Peyer's patch (tissue), 4 donors: ENCODE data around the gene GMPR2.

ENCODE experiments used
- CTCF ChIP-seq, 6 experiments: fragments of 450-650 bp in 4 of 6; fragments of 200-600 bp in 2 of 6; sonication (generic) in 1 of 6; IDR thresholded peaks; one replicate each; pipeline ENCODE4 v1.5.1; 2017 to 2019; ENCODE audit warnings: antibody characterized with exemption in 6 of 6, mild to moderate bottlenecking in 3 of 6, moderate library complexity in 1 of 6
- POLR2A ChIP-seq, 2 donors: fragments of 450-650 bp; IDR thresholded peaks; one replicate each; pipeline ENCODE4 v1.5.1; 2017; ENCODE audit warnings: antibody characterized with exemption in 2 of 2, mild to moderate bottlenecking in 2 of 2, moderate library complexity in 2 of 2

- TF ChIP-seq POLR2A (IDR thresholded peaks at IDR 0.05), result no peak
- no peak for TF ChIP-seq CTCF (IDR thresholded peaks at IDR 0.05)
Measured at GRCh38 chr14:24234095-24235005, 1.6 kb downstream of the GMPR2 start.
